H9 (cell line): Measurements from ENCODE around the gene OST4. TPM values are rescaled to one million over a fixed set of nuclear protein-coding genes. Genes with fewer than 3 reads are reported as not detected.
A peak's percentile ranks its signal among the peaks of the same experiment; 100 is the strongest.

Experiments used
- DNase-seq: peaks from one replicate; pipeline ENCODE4 v3.0.0-alpha.2; 2017
- H2AFZ ChIP-seq: one replicate; pipeline ENCODE4 v1.6.1; 2013; ENCODE audit warnings: mild to moderate bottlenecking, low read length, control low read depth, moderate library complexity
- H2AK5ac ChIP-seq: 2 replicates; pipeline ENCODE4 v1.6.1; 2013; ENCODE audit warnings: low read length, control low read depth, mixed read lengths; ENCODE audit not compliant: insufficient read length
- H2BK120ac ChIP-seq: one replicate; pipeline ENCODE4 v1.6.1; 2013; ENCODE audit warnings: low read depth, mild to moderate bottlenecking, low read length, control low read depth, inconsistent platforms; ENCODE audit not compliant: poor library complexity, severe bottlenecking
- H2BK12ac ChIP-seq: 2 replicates; pipeline ENCODE4 v1.6.1; 2013; ENCODE audit warnings: low read length, control low read depth, mixed read lengths, low read depth; ENCODE audit not compliant: insufficient read length
- H2BK15ac ChIP-seq: 2 replicates; pipeline ENCODE4 v1.6.1; 2013; ENCODE audit warnings: low read depth, low read length, control low read depth
- H2BK20ac ChIP-seq: one replicate; pipeline ENCODE4 v1.6.1; 2013; ENCODE audit warnings: low read depth, mild to moderate bottlenecking, low read length, control low read depth, inconsistent platforms; ENCODE audit not compliant: poor library complexity, severe bottlenecking
- H2BK5ac ChIP-seq: 2 replicates; pipeline ENCODE4 v1.6.1; 2013; ENCODE audit warnings: low read length, control low read depth, mixed read lengths; ENCODE audit not compliant: insufficient read length
- H3K14ac ChIP-seq: 2 replicates; pipeline ENCODE4 v1.6.1; 2013; ENCODE audit warnings: low read length, control low read depth; ENCODE audit not compliant: insufficient read depth
- H3K18ac ChIP-seq: 2 replicates; pipeline ENCODE4 v1.6.1; 2013; ENCODE audit warnings: low read depth, mild to moderate bottlenecking, mixed read lengths, low read length, control low read depth; ENCODE audit not compliant: insufficient read length
- H3K23ac ChIP-seq: 2 replicates; pipeline ENCODE4 v1.6.1; 2013; ENCODE audit warnings: low read length, control low read depth, mixed read lengths, low read depth; ENCODE audit not compliant: insufficient read length
- H3K23me2 ChIP-seq: 2 replicates; pipeline ENCODE4 v1.6.1; 2013; ENCODE audit warnings: low read depth, mild to moderate bottlenecking, mixed read lengths, low read length, control low read depth; ENCODE audit not compliant: insufficient read length, poor library complexity, severe bottlenecking
- H3K27ac ChIP-seq: 2 replicates; pipeline ENCODE4 v1.5.1; 2013; ENCODE audit warnings: low read length, control low read depth, mixed read lengths, low read depth; ENCODE audit not compliant: insufficient read length
- H3K27me3 ChIP-seq: 2 replicates; pipeline ENCODE4 v1.6.1; 2013; ENCODE audit warnings: low read length, control low read depth, inconsistent platforms; ENCODE audit not compliant: insufficient read depth
- H3K4ac ChIP-seq: 2 replicates; pipeline ENCODE4 v1.6.1; 2013; ENCODE audit warnings: low read depth, mild to moderate bottlenecking, control low read depth, inconsistent platforms, low read length, moderate library complexity
- H3K4me1 ChIP-seq: 2 replicates; pipeline ENCODE4 v1.6.1; 2013; ENCODE audit warnings: low read length, control low read depth, inconsistent platforms; ENCODE audit not compliant: insufficient read depth
- H3K4me2 ChIP-seq: 2 replicates; pipeline ENCODE4 v1.6.1; 2013; ENCODE audit warnings: low read length, control low read depth, mixed read lengths; ENCODE audit not compliant: insufficient read length, insufficient read depth
- H3K56ac ChIP-seq: 2 replicates; pipeline ENCODE4 v1.6.1; 2013; ENCODE audit warnings: low read depth, mild to moderate bottlenecking, mixed read lengths, low read length, control low read depth; ENCODE audit not compliant: insufficient read length
- H3K79me1 ChIP-seq: 2 replicates; pipeline ENCODE4 v1.6.1; 2013; ENCODE audit warnings: low read depth, mild to moderate bottlenecking, moderate library complexity, low read length, control low read depth, inconsistent platforms; ENCODE audit not compliant: insufficient read depth, poor library complexity, severe bottlenecking
- H3K79me2 ChIP-seq: 2 replicates; pipeline ENCODE4 v1.6.1; 2013; ENCODE audit warnings: low read length, control low read depth, inconsistent platforms; ENCODE audit not compliant: insufficient read depth
- H3K9ac ChIP-seq: 2 replicates; pipeline ENCODE4 v1.6.1; 2013; ENCODE audit warnings: low read length, control low read depth, mixed read lengths; ENCODE audit not compliant: insufficient read length; ENCODE audit errors: extremely low read depth
- H3K9me3 ChIP-seq: one replicate; pipeline ENCODE4 v1.6.1; 2013; ENCODE audit warnings: low read depth, low read length, inconsistent platforms; ENCODE audit not compliant: control insufficient read depth
- H3T11ph ChIP-seq: one replicate; pipeline ENCODE4 v1.6.1; 2013; ENCODE audit warnings: mild to moderate bottlenecking, low read length, control low read depth, inconsistent platforms
- H4K20me1 ChIP-seq: one replicate; pipeline ENCODE4 v1.6.1; 2013; ENCODE audit not compliant: control insufficient read depth, insufficient read length, insufficient read depth
- H4K5ac ChIP-seq: 2 replicates; pipeline ENCODE4 v1.6.1; 2013; ENCODE audit warnings: low read depth, mild to moderate bottlenecking, mixed read lengths, low read length, control low read depth; ENCODE audit not compliant: insufficient read length
- H4K8ac ChIP-seq: replicated peaks from 2 replicates; pipeline ENCODE4 v1.6.1; 2013; ENCODE audit warnings: low read length, control low read depth, mixed read lengths, low read depth; ENCODE audit not compliant: insufficient read length
- H4K91ac ChIP-seq: 2 replicates; pipeline ENCODE4 v1.6.1; 2013; ENCODE audit warnings: low read depth, mild to moderate bottlenecking, moderate library complexity, mixed read lengths, low read length, control low read depth; ENCODE audit not compliant: insufficient read length
- H3K27ac Mint-ChIP-seq, 3 experiments: 2 replicates in 2 of 3; 3 replicates in 1 of 3; pipeline ENCODE4 v1.8.0; 2020 to 2021; ENCODE audit warnings: mixed read lengths in 3 of 3, mild to moderate bottlenecking in 1 of 3, moderate library complexity in 1 of 3
- H3K27me3 Mint-ChIP-seq: 2 replicates; pipeline ENCODE4 v1.8.0; 2021; ENCODE audit warnings: low read depth, mild to moderate bottlenecking, moderate library complexity, mixed read lengths
- H3K36me3 Mint-ChIP-seq, 3 experiments: 2 replicates in 2 of 3; 3 replicates in 1 of 3; pipeline ENCODE4 v1.8.0; 2020 to 2021; ENCODE audit warnings: low read depth in 3 of 3, mixed read lengths in 3 of 3; ENCODE audit not compliant: insufficient read depth in 1 of 3
- H3K4me1 Mint-ChIP-seq, 2 experiments: 2 replicates each; pipeline ENCODE4 v1.8.0; 2020; ENCODE audit warnings: mixed read lengths in 2 of 2
- H3K4me3 Mint-ChIP-seq, 2 experiments: 2 replicates in 1 of 2; 3 replicates in 1 of 2; pipeline ENCODE4 v1.8.0; 2020 to 2021; ENCODE audit warnings: mild to moderate bottlenecking in 2 of 2, mixed read lengths in 2 of 2, moderate library complexity in 1 of 2
- H3K9me3 Mint-ChIP-seq, 2 experiments: 2 replicates in 1 of 2; 3 replicates in 1 of 2; pipeline ENCODE4 v1.8.0; 2020; ENCODE audit warnings: mild to moderate bottlenecking in 2 of 2, mixed read lengths in 2 of 2, moderate library complexity in 1 of 2
- CTCF ChIP-seq: fragments of 200-600 bp; sonication (generic); conservative IDR thresholded peaks from 3 replicates; pipeline ENCODE4 v1.8.0; 2021; ENCODE audit warnings: antibody characterized with exemption, mild to moderate bottlenecking
- WGBS: extraction: QIAGEN DNeasy Blood & Tissue Kit; methylation state at CpG from one replicate; pipeline ENCODE4 v1.1.7; 2013; ENCODE audit warnings: missing lambda C conversion rate, low lambda C conversion rate, mixed read lengths; ENCODE audit not compliant: insufficient read length; ENCODE audit errors: extremely low coverage; 5-methylcytosine and 5-hydroxymethylcytosine counted together
- total RNA-seq: library from RNA; stranded (reverse); gene quantifications from 2 replicates; pipeline ENCODE4 v1.2.1, GENCODE V29; 2021

OST4 gene
- total RNA-seq, 1 experiment from 2014 or later: 215 TPM

- Histone ChIP-seq H4K20me1 (no peaks in the 10 kb centered on the region), H3K9me3 (no peaks in the 10 kb centered on the region)
- WGBS: no CpG with 5 or more reads among the region's 18 CpGs
These were observed 47.3 kb downstream of the OST4 start for GRCh38 chr2:27024188-27024587.

More at GRCh38 chr2:27024188-27024587, 47.3 kb downstream of the OST4 start:
- Histone ChIP-seq H2BK5ac (no peak overlapping the region), H2AK5ac (no peak overlapping the region), H3K9ac (no peak overlapping the region), H4K91ac (no peak overlapping the region), H3K4me1 (no peaks in the 10 kb centered on the region), H3K79me1 (no peaks in the 10 kb centered on the region), H3K4ac (no peak overlapping the region), H3K79me2 (no peaks in the 10 kb centered on the region), H2BK120ac (no peak overlapping the region), H2BK20ac (no peak overlapping the region), H3K14ac (no peak overlapping the region), H4K5ac (no peak overlapping the region), H3T11ph (no peak overlapping the region), H2AFZ (no peak overlapping the region), H3K56ac (no peak overlapping the region), H3K27ac (no peak overlapping the region), H3K27me3 (no peaks in the 10 kb centered on the region; the same call in 1 of the 2 replicates), H3K18ac (no peak overlapping the region), H3K4me2 (no peak overlapping the region), H3K23ac (no peak overlapping the region), H3K23me2 (no peaks in the 10 kb centered on the region), H2BK15ac (no peak overlapping the region), H4K8ac (no peak overlapping the region), H2BK12ac (no peak overlapping the region)
- no peak overlapping the region for H3K4me3 Mint-ChIP-seq
- no peaks in the 10 kb centered on the region; the same call in 1 of the 2 replicates for H3K27me3 Mint-ChIP-seq
- H3K4me1 Mint-ChIP-seq: peaks cover 5 to 16% of the 10 kb centered on the region in 2 experiments
- H3K9me3 Mint-ChIP-seq: no peaks in the 10 kb centered on the region; a peak in 1 of 5 replicates
- H3K27ac Mint-ChIP-seq: peak overlapping the region in 2 of 3 experiments; percentile 11 to 16; a peak in 2 of 7 replicates
- DNase-seq: peak; percentile 84
- H3K36me3 Mint-ChIP-seq: peaks cover 2 to 13% (median 6%) of the 10 kb centered on the region in 3 experiments; a peak in 6 of 7 replicates
- TF ChIP-seq CTCF: peak; percentile 75
